HepG2 (cell line): ENCODE data around the gene SS18L1. TPM values are rescaled to one million over a fixed set of nuclear protein-coding genes. Genes with fewer than 3 reads are reported as not detected.

Source experiments
- ATAC-seq: fragments of 200-7000 bp; cut with Tn5 transposase; 3 replicates; pipeline ENCODE4 v1.9.1; 2020; ENCODE audit warnings: mild to moderate bottlenecking, moderate library complexity
- BruUV-seq: library from RNA; stranded (reverse); fragments of 400-500 nt; replicated peaks from 2 replicates; lab custom pipeline; 2021; lab: Mats Ljungman, UMichigan
- CTCF ChIA-PET: fragments of 300-600 bp; formaldehyde crosslinking; extraction: SDS; loops from one replicate; lab custom pipeline; 2021; ENCODE audit warnings: low total read pairs, inconsistent platforms, low intra/inter-chr PET ratio; lab: Yijun Ruan, JAX
- POLR2A ChIA-PET: fragments of 350-600 bp; sonication (Branson Sonifier 250); formaldehyde crosslinking; loops from one replicate; lab custom pipeline; 2020; ENCODE audit warnings: antibody characterized with exemption, inconsistent platforms; lab: Yijun Ruan, JAX
- DNase-seq: peaks from one replicate; pipeline ENCODE4 v3.0.0-alpha.2; 2015; ENCODE audit warnings: low spot score
- FAIRE-seq: peaks from 3 replicates; lab custom pipeline; 2011; peaks lifted over from hg19 to GRCh38; lab: Jason Lieb, UNC
- H2AFZ ChIP-seq: one replicate; pipeline ENCODE4 v1.6.1; 2011; ENCODE audit warnings: low read length, inconsistent platforms
- H3K27ac ChIP-seq: fragments of 300-600 bp; 3 replicates; pipeline ENCODE4 v1.8.0; 2011; ENCODE audit warnings: mixed run types, mild to moderate bottlenecking, mixed read lengths, low read length, inconsistent platforms; ENCODE audit not compliant: insufficient read depth; ENCODE audit errors: extremely low read length
- H3K27me3 ChIP-seq, 2 experiments: fragments of 200-600 bp in 1 of 2; 2 replicates in 1 of 2; 3 replicates in 1 of 2; pipeline versions ENCODE4 v1.6.0 to v1.8.0; 2011; ENCODE audit warnings: low read length in 2 of 2, mild to moderate bottlenecking in 2 of 2, moderate library complexity in 2 of 2, inconsistent platforms in 1 of 2; ENCODE audit not compliant: insufficient read depth in 2 of 2, control insufficient read depth in 1 of 2
- H3K36me3 ChIP-seq, 2 experiments: fragments of 200-600 bp in 1 of 2; replicated peaks in 1 of 2; 2 replicates in 1 of 2; 3 replicates in 1 of 2; pipeline versions ENCODE4 v1.5.1 to v1.8.0; 2011; ENCODE audit warnings: low read length in 2 of 2, inconsistent platforms in 1 of 2; ENCODE audit not compliant: insufficient read depth in 2 of 2, control insufficient read depth in 1 of 2
- H3K4me1 ChIP-seq: 2 replicates; pipeline ENCODE4 v1.5.1; 2012; ENCODE audit warnings: low read length, inconsistent platforms; ENCODE audit not compliant: insufficient read depth
- H3K4me2 ChIP-seq: 2 replicates; pipeline ENCODE4 v1.6.0; 2011; ENCODE audit warnings: low read depth, low read length, inconsistent platforms
- H3K4me3 ChIP-seq, 3 experiments: fragments of 200-600 bp in 1 of 3; sonication (generic), shearing (Covaris generic) in 1 of 3; replicated peaks in 1 of 3; 2 replicates each; pipeline ENCODE4 v1.5.1; 2011 to 2016; ENCODE audit warnings: low read length in 3 of 3, inconsistent platforms in 2 of 3, low read depth in 2 of 3, mild to moderate bottlenecking in 2 of 3, control low read depth in 1 of 3, mixed read lengths in 1 of 3; ENCODE audit not compliant: insufficient read depth in 1 of 3
- H3K79me2 ChIP-seq: one replicate; pipeline ENCODE4 v1.6.1; 2011; ENCODE audit warnings: low read length, inconsistent platforms; ENCODE audit not compliant: insufficient read depth
- H3K9ac ChIP-seq: 2 replicates; pipeline ENCODE4 v1.6.0; 2011; ENCODE audit warnings: mild to moderate bottlenecking, low read depth, low read length, inconsistent platforms; ENCODE audit not compliant: insufficient read depth
- H3K9me3 ChIP-seq: 2 replicates; pipeline ENCODE4 v1.5.1; 2012; ENCODE audit warnings: mild to moderate bottlenecking, low read length
- H4K20me1 ChIP-seq: 2 replicates; pipeline ENCODE4 v1.6.0; 2011; ENCODE audit warnings: inconsistent platforms, mild to moderate bottlenecking, low read length, moderate library complexity; ENCODE audit not compliant: insufficient read depth
- ATF1 ChIP-seq: IDR thresholded peaks from 2 replicates; pipeline ENCODE4 v1.6.1; 2016; ENCODE audit warnings: mild to moderate bottlenecking, control low read depth
- EZH2 ChIP-seq: conservative IDR thresholded peaks from 2 replicates; pipeline ENCODE4 v1.6.1; 2012; ENCODE audit warnings: mild to moderate bottlenecking, low read depth, low read length, moderate library complexity
- HOXA9 ChIP-seq: sonication (generic); formaldehyde crosslinking; IDR thresholded peaks from 2 replicates; pipeline ENCODE4 v1.8.1; 2022; ENCODE audit warnings: missing genetic modification reagents, mild to moderate bottlenecking, moderate library complexity, borderline replicate concordance
- SNAI1 ChIP-seq: sonication (generic); formaldehyde crosslinking; IDR thresholded peaks from 2 replicates; pipeline ENCODE4 v1.5.0; 2020; ENCODE audit warnings: mild to moderate bottlenecking, missing genetic modification reagents, borderline replicate concordance
- SRY ChIP-seq: sonication (generic); formaldehyde crosslinking; IDR thresholded peaks from 2 replicates; pipeline ENCODE4 v1.8.0; 2022; ENCODE audit warnings: mild to moderate bottlenecking, missing genetic modification reagents
- XRCC5 ChIP-seq: fragments of 200-400 bp; formaldehyde crosslinking; optimal IDR thresholded peaks from 2 replicates; pipeline ENCODE3; 2017; ENCODE audit warnings: mild to moderate bottlenecking, low read length
- ZNF766 ChIP-seq: sonication (generic); formaldehyde crosslinking; IDR thresholded peaks from 2 replicates; pipeline ENCODE4 v1.5.0; 2020; ENCODE audit warnings: missing genetic modification reagents, borderline replicate concordance
- ZNF816 ChIP-seq: sonication (generic); formaldehyde crosslinking; IDR thresholded peaks from 2 replicates; pipeline ENCODE4 v1.8.0; 2022; ENCODE audit warnings: missing genetic modification reagents, mild to moderate bottlenecking, borderline replicate concordance
- ZNF841 ChIP-seq: sonication (generic); formaldehyde crosslinking; IDR thresholded peaks from 2 replicates; pipeline ENCODE4 v1.8.1; 2023; ENCODE audit warnings: missing genetic modification reagents, borderline replicate concordance
- WGBS: methylation state at CpG from one replicate; pipeline ENCODE4 v1.1.6; 2017; ENCODE audit warnings: low lambda C conversion rate; 5-methylcytosine and 5-hydroxymethylcytosine counted together
- in situ Hi-C: cut with HindIII; loops from 2 replicates; pipeline ENCODE4 v1.10.0; 2017; ENCODE audit warnings: low pct_unique_long_range_greater_than_20kb; ENCODE audit not compliant: extremely low pct_ligation_motif_present
- intact Hi-C: fragments of 100-400 bp; cut with micrococcal nuclease; formaldehyde crosslinking; loops from one replicate; pipeline ENCODE4 v1.10.0; 2022; ENCODE audit not compliant: unreplicated experiment
- polyA plus RNA-seq, 8 experiments: library from polyadenylated mRNA; depleted of rRNA in 3 of 8; stranded (reverse) in 7 of 8; unstranded in 1 of 8; fragments of >200 nt; fragmentation: Illumina TruSeq in 4 of 8; extraction: Trizol in 4 of 8; gene quantifications; 2 replicates each; pipeline versions ENCODE4 v1.2.1 to v1.2.3, GENCODE V29; 2011 to 2016; ENCODE audit warnings: low read depth in 4 of 8, missing spikeins in 1 of 8, mixed read lengths in 1 of 8; ENCODE audit not compliant: insufficient read depth in 1 of 8
- total RNA-seq, 5 experiments: library from RNA; depleted of rRNA; stranded (reverse); fragments of >200 nt; fragmentation: Illumina TruSeq; extraction: Trizol; gene quantifications; 2 replicates each; pipeline ENCODE4 v1.2.3, GENCODE V29; 2016; ENCODE audit warnings: low read depth in 1 of 5
- TF ChIP-seq, protein P1 (sequence below): sonication (generic); formaldehyde crosslinking; IDR thresholded peaks from 2 replicates; pipeline ENCODE4 v1.5.1; 2020; ENCODE audit warnings: missing genetic modification reagents, mild to moderate bottlenecking, borderline replicate concordance
- TF ChIP-seq, protein P2 (sequence below): sonication (generic); formaldehyde crosslinking; IDR thresholded peaks from 2 replicates; pipeline ENCODE4 v1.5.0; 2020; ENCODE audit warnings: missing genetic modification reagents, mild to moderate bottlenecking, borderline replicate concordance
- TF ChIP-seq, protein P3 (sequence below): sonication (generic); formaldehyde crosslinking; IDR thresholded peaks from 2 replicates; pipeline ENCODE4 v1.8.1; 2023; ENCODE audit warnings: mild to moderate bottlenecking, moderate library complexity, missing genetic modification reagents
- TF ChIP-seq, protein P4 (sequence below): sonication (generic); formaldehyde crosslinking; IDR thresholded peaks from 2 replicates; pipeline ENCODE4 v1.5.1; 2020; ENCODE audit warnings: mild to moderate bottlenecking, missing genetic modification reagents, moderate library complexity

Gene SS18L1
- total and polyA plus RNA-seq, 2 of the 13 experiments (the other 11 are each of a cell fraction or from before 2014, with no cell fraction given) = 17.8 to 27.6 TPM

DNA sequence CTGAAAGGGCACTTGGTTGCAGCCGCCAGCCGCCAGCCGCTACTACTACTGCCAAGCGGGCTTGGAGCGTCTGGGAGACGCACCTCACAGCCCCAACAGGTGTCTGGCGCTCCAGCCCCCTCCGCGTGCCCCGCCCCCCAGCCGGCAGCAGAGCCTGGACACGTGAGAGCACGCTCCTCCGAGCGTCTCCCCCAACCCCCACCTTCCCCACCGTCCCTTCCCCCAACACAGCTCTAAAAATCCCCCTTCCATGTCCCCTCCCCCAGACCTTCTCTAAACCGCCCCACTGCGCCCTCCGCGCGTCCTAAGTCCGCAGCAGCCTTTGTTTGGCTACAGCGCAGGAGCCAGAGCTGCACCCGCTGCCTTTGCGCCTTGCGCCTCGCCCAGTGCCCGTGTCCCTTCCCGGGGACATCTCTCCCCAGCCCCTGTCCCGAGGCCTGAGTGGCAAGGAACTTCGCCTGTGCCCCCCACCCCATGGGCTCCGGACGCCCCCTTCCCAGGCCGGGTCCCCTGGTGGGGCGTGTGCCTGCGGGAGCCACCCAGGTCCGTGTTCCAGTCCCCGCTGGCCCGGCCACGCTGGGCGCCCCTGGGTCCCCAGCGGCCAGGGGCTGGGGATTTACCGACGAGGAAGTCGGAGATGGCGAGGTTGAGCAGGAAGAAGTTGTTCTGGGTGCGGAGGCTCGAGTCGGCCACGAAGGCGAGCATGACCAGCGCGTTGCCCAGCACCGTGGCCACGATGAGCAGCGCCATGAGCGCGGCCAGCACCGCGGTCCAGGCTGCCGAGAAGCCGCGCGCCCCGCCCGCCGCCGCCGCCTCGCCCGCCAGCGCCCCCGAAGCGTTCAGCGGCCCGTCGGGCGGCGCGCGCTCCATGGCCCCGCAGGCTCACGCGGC is 75.8 kb downstream of the SS18L1 start:
- ChIA-PET CTCF (no interaction called here), POLR2A (no interaction called here)
- H3K36me3 ChIP-seq = no peaks in the 10 kb centered on the region
- H3K4me2 ChIP-seq = peak overlapping the region; percentile 60
- DNase-seq = no peak
- H3K79me2 ChIP-seq = no peaks in the 10 kb centered on the region
- in situ Hi-C loops = no loop called here
- H3K9ac ChIP-seq = no peak overlapping the region
- peaks cover 41% of the 10 kb centered on the region for H3K4me1 ChIP-seq
- H3K27me3 ChIP-seq = peaks cover 67 to 92% of the 10 kb centered on the region in 2 experiments
- FAIRE-seq = no peak
- intact Hi-C loops = no loop called here
- peaks cover 35% of the 10 kb centered on the region; the same call in 1 of the 2 replicates for H4K20me1 ChIP-seq
- H3K9me3 ChIP-seq = no peaks in the 10 kb centered on the region
- ATAC-seq = peak; percentile 1; the same call in 2 of the 3 replicates
- 9% methylated on average over 52 of the region's 84 CpGs for WGBS
- no TSS peak for BruUV-seq
- H3K4me3 ChIP-seq = peak overlapping the region; percentile 11 to 62 (median 32); a peak in 3 of 6 replicates
- no peak overlapping the region for H3K27ac ChIP-seq
- no peak overlapping the region for H2AFZ ChIP-seq
- no peak for TF ChIP-seq HOXA9 (CRISPR knock-in tag)
- no peak for TF ChIP-seq ZNF816 (CRISPR knock-in tag)
- TF ChIP-seq, protein P1, sequence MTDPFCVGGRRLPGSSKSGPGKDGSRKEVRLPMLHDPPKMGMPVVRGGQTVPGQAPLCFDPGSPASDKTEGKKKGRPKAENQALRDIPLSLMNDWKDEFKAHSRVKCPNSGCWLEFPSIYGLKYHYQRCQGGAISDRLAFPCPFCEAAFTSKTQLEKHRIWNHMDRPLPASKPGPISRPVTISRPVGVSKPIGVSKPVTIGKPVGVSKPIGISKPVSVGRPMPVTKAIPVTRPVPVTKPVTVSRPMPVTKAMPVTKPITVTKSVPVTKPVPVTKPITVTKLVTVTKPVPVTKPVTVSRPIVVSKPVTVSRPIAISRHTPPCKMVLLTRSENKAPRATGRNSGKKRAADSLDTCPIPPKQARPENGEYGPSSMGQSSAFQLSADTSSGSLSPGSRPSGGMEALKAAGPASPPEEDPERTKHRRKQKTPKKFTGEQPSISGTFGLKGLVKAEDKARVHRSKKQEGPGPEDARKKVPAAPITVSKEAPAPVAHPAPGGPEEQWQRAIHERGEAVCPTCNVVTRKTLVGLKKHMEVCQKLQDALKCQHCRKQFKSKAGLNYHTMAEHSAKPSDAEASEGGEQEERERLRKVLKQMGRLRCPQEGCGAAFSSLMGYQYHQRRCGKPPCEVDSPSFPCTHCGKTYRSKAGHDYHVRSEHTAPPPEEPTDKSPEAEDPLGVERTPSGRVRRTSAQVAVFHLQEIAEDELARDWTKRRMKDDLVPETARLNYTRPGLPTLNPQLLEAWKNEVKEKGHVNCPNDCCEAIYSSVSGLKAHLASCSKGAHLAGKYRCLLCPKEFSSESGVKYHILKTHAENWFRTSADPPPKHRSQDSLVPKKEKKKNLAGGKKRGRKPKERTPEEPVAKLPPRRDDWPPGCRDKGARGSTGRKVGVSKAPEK (CRISPR knock-in tag) = 0 out of 2 replicates have a peak, but pooled peaks have one; percentile 22
- no peak for TF ChIP-seq ZNF841 (CRISPR knock-in tag)
- TF ChIP-seq EZH2 = peak; percentile 73; the same call in 1 of the 2 replicates
- no peak for TF ChIP-seq ZNF766
- peak; percentile 25 for TF ChIP-seq XRCC5
- no peak for TF ChIP-seq ATF1 (CRISPR knock-in tag)
- TF ChIP-seq SRY (CRISPR knock-in tag) = 0 out of 2 replicates have a peak, but pooled peaks have one; percentile 12
- TF ChIP-seq, protein P2, sequence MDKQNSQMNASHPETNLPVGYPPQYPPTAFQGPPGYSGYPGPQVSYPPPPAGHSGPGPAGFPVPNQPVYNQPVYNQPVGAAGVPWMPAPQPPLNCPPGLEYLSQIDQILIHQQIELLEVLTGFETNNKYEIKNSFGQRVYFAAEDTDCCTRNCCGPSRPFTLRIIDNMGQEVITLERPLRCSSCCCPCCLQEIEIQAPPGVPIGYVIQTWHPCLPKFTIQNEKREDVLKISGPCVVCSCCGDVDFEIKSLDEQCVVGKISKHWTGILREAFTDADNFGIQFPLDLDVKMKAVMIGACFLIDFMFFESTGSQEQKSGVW = 0 out of 2 replicates have a peak, but pooled peaks have one; percentile 35
- TF ChIP-seq, protein P3, sequence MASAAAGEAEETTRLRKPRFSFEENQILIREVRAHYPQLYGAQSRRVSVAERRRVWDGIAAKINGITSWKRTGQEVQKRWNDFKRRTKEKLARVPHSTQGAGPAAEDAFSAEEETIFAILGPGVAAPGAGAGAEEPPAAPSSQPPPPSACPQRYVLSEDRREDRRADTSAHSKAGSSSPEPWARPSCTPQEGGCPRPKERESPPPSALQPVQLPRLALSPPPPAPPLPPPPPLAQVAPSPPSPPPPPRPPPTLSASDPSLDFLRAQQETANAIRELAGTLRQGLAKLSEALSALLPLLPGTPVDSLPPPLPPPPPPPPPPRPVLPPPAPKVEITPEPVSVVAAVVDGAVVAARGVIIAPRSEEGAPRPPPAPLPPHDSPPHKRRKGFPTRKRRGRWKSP (CRISPR knock-in tag) = peak; percentile 99
- TF ChIP-seq, protein P4, sequence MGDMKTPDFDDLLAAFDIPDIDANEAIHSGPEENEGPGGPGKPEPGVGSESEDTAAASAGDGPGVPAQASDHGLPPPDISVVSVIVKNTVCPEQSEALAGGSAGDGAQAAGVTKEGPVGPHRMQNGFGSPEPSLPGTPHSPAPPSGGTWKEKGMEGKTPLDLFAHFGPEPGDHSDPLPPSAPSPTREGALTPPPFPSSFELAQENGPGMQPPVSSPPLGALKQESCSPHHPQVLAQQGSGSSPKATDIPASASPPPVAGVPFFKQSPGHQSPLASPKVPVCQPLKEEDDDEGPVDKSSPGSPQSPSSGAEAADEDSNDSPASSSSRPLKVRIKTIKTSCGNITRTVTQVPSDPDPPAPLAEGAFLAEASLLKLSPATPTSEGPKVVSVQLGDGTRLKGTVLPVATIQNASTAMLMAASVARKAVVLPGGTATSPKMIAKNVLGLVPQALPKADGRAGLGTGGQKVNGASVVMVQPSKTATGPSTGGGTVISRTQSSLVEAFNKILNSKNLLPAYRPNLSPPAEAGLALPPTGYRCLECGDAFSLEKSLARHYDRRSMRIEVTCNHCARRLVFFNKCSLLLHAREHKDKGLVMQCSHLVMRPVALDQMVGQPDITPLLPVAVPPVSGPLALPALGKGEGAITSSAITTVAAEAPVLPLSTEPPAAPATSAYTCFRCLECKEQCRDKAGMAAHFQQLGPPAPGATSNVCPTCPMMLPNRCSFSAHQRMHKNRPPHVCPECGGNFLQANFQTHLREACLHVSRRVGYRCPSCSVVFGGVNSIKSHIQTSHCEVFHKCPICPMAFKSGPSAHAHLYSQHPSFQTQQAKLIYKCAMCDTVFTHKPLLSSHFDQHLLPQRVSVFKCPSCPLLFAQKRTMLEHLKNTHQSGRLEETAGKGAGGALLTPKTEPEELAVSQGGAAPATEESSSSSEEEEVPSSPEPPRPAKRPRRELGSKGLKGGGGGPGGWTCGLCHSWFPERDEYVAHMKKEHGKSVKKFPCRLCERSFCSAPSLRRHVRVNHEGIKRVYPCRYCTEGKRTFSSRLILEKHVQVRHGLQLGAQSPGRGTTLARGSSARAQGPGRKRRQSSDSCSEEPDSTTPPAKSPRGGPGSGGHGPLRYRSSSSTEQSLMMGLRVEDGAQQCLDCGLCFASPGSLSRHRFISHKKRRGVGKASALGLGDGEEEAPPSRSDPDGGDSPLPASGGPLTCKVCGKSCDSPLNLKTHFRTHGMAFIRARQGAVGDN (CRISPR knock-in tag) = peak; percentile 18; the same call in 1 of the 2 replicates
- TF ChIP-seq SNAI1 = no peak
